Activated T-cell treated with anti-CD3 and anti-CD28 coated beads for 4 hours (primary cell): Measurements from ENCODE around the gene CDKL4.
"Not testable (repeated sequence)": the region's sequence is repeated elsewhere in the genome, so short reads cannot be mapped to it uniquely, and the experiment has no call there.

ENCODE experiments used
- DNase-seq: peaks from one replicate; pipeline ENCODE4 v3.0.0-alpha.2; 2020

CDKL4 gene

GRCh38 chr2:39176997-39177396, 66.8 kb downstream of the CDKL4 start:
- no peak for DNase-seq

GRCh38 chr2:39175026-39175812, 68.6 kb downstream of the CDKL4 start:
- DNase-seq: no peak

- no peak for DNase-seq
Observed at GRCh38 chr2:39174022-39174421, 69.7 kb downstream of the CDKL4 start.

DNA sequence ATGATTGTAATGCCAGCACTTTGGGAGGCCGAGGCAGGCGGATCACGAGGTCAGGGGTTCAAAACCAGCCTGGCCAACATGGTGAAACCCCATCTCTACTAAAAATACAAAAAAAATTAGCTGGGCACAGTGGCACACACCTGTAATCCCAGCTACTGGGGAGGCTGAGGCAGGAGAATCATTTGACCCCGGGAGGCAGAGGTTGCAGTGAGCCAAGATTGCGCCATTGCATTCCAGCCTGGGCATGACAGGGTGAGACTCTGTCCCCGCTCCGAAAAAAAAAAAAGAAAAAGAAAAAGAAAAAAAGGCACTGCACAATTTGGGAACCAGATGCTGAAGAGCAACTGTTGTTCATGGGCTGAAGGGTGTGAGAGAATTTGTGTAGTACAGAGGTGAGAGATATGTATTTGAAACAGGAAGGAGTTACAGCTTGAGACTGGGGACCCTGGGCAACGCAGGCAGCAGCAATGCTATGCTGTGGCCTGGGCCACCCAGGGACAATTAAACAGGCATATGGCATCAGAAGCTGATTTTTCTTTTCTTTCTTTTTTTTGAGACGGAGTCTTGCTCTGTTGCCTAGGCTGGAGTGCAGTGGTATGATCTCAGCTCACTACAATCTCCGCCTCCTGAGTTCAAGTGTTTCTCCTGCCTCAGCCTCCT, 71.6 kb downstream of the CDKL4 start:
- DNase-seq: not testable (repeated sequence)

DNA sequence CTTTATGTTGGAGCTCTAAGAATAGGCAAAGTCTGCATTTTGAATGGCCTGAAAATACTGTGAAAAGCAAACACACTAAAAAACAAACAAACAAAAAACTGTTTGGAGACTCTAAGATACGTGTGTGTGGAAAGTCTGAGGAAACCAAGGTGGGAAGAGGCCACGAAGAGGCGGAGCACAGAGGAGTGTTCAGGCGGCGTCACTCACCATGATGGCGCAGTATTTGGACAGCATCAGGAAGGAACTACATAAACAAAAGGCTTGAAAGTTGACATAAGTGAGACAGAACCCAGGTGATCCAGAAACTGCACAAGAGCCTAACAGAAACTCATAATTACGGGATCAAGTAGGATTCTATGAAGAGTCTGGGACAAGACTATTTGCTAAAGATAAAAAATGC, 72.1 kb downstream of the CDKL4 start:
- DNase-seq: no peak

GRCh38 chr2:39164089-39164488, 79.7 kb downstream of the CDKL4 start:
- no peak for DNase-seq

DNA sequence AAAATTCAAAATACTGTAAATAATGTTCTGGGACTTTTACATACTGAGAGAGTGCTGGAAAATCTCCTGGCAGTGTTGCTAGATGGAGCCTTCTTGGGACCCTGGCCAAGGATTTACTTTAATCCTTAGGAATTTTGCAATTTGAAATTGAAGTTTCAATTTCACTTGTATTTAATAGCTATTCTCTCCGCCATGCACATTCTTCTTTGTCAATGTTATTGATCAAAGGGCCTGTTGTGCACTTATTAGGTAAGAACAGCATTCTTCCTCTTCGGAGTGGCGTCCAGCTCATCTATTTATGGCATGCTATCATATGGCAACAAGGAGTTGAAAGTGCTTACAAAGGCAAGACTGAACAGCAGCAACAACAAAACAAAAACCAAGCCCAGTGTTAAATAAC, 82.8 kb downstream of the CDKL4 start:
- no peak for DNase-seq

DNA sequence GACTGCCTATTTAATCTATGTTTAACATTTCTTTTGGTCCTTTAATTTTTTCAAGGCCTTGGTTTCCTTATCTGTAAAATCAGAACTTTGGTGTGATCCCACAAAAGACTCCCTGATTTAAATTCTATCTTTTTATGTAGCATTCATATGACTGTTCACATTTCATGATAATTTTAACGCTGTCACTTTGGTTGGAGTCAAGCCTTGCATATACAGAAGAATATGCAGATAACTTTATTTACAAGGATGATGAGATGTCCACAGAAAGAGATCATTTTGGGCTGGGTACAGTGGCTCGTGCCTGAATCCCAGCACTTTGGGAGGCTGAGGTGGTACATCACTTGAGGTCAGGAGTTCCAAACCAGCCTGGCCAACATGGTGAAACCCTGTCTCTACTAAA, 84.5 kb downstream of the CDKL4 start:
- no peak for DNase-seq

DNA sequence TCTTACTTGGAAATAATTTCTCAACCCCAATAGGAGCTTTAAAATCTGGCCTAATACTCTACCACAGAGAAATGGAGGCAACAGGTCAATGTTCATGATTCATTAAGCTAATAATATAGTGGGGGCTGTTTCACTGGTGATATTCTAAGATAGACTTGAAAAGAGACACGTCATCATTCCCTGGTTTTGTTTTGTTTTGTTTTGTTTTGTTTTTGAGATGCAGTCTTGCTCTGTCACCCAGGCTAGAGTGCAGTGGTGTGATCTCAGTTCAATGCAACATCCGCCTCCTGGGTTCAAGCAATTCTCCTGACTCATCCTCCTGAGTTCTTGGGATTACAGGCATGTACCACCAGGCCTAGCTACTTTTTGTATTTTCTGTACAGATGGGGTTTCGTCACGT, 85.4 kb downstream of the CDKL4 start:
- no peak for DNase-seq

GRCh38 chr2:39156846-39157245, 86.9 kb downstream of the CDKL4 start:
- no peak for DNase-seq

DNA sequence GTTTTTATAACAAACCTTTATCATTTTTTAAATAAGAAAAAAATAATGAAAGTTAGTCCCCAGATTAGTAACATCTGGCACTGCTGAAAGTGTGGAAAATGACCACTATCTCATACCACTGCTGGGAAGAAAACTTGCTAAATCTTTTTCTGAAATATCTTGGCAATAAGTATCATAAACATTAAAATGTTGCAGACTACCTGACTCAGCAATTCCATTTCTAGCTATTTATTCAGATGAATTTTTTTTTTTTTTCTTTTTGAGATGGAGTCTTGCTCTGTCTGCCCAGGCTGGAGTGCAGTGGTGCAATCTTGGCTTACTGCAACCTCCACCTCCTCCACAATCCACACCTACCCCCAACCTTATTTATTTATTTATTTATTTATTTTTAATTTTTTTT, 87.7 kb downstream of the CDKL4 start:
- DNase-seq: no peak

DNA sequence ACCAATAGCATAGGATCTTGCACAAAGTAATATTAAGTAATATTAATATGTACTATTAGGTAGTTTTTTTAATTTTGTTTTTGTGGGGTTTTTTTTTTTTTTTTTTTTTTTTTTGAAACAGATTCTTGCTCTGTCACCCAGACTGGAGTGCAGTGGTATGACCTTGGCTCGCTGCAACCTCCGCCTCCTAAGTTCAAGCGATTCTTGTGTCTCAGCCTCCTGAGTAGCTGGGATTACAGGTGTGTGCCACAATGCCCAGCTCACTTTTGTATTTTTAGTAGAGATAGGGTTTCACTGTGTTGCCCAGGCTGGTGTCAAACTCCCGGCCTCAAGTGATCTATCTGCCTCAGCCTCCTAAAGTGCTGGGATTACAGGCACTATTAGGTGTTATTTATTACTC, 88.2 kb downstream of the CDKL4 start:
- DNase-seq: not testable (repeated sequence)

DNA sequence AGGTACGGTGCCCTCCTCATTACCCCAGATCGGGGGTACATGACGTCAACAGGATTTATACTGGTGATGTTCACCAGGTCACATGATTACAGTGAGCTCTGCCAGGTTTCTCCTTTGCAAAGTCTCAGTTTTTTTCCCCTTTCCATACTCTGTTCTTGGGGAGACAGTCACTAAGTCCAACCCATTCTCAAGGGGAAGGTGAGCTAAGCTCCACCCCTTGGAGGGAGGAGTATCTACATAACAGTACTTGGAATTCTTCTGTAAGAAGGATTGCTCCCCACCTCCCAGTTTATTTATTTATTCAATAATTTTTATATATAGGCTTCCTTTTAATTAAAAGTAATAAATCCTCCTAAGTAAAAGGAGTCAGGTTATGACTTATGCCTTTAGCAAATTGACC, 88.8 kb downstream of the CDKL4 start:
- no peak for DNase-seq

DNA sequence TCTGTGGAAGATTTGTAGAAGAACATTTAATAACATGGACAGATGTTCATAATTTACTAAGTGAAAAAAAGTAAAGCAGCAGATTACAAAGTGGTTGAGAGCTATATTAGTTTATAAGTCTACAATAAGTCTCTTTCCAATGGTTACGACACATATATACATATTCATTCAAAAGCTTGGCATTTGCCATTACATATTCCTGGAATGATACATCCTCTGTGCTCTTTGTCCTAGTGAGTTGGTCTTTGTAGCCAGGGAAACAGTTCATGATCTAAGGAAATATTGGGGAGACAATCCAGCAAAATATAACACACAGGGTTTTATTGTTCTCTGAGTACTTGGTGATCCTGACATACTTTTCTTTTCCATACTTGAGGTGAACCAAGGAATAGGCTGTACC, 90.5 kb downstream of the CDKL4 start:
- no peak for DNase-seq

DNA sequence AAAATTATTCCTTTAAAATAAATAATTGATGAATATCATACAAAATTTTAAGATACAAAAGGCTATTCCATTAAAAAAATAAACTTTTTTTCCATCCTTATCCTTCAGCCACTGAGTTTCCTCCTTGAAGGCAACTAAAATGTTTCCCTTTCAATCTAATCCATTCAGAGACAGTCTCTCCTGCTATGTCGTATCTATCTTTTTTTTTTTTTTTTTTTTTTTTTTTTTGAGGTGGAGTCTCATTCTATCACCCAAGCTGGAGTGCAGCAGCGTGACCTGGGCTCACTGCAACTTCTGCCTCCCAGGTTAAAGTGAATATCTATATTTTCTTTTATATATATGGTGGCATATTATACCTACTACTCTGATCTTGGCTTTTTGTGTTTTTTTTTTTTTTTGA, 91.3 kb downstream of the CDKL4 start:
- no peak for DNase-seq

GRCh38 chr2:39150890-39151497, 92.8 kb downstream of the CDKL4 start:
- no peak for DNase-seq

- DNase-seq: no peak
Observed at GRCh38 chr2:39150102-39150562, 93.6 kb downstream of the CDKL4 start.

DNA sequence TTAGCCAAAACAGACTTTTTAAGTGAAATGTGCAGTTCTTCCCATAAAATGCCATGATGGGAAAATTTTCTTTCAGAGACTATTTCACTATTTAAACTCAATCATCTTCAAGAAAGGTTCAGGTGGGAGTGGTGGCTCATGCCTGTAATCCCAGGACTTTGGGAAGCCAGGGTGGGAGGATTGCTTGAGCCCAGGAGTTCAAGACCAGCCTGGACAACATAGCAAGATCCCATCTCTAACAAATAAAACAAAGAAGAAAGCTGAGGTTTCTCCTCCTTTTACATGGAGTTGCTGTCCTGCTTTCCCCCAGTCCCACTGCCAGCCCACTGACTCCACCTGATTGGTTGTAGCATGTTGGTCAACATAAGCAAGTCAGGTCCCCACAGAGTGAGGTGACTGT, 97.1 kb downstream of the CDKL4 start:
- DNase-seq: no peak

DNA sequence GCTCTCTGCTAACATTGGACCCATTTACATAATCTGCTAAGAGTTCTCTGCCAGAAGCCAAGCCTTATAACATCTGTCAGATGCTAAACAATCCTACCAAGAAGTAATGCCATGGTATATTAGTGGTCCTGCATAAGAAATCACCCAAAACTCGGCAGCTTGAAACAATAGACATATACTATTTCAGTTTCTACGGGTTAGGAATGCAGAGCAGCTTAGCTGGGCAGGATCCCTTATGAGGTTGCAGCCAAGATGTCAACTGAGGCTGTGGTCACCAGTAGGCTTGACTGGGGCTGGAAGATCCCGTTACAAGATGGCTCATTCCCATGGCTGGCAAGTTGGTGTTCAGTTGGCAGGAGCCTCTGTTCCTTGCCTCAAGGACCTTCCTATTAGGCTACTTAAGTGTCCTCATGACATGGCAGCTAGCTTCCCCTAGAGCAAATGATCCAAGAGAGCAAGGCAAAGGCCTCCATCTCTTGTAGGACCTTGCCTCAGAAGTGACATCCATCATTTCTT, 97.8 kb downstream of the CDKL4 start:
- DNase-seq: no peak

- no peak for DNase-seq
Observed at GRCh38 chr2:39144416-39144815, 99.4 kb downstream of the CDKL4 start.

DNA sequence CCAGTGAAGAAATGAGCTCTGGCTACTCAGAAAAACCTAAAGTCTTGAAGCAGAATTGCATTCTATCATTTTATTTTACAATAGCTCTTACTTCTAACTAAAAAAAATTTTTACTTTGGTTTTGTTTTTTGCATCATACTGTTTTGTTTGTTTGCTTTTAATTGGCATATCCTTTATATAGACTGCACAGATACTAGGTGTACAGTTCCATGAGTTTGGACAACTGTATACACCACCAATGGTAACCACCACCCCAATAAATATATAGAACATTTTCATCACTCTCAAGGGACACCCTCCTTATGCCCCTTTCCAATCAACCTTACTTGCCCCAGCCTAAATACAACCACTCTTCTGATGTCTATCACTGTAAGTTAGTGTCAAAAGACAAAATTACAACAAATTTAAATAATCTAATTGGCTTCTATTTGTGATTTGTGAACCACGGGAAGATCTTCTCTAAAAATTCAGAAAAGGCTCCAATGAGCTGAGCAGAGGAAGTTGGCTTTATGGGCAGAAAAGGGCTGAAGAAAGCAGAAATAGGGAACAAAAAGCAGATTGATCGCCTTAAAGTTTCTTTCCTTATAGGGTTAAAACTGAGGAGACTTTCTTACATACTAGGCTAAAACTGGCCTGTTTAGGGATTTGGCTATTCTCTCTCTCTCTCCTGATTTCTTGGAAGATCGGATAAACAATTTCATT, 100.7 kb downstream of the CDKL4 start:
- DNase-seq: no peak

DNA sequence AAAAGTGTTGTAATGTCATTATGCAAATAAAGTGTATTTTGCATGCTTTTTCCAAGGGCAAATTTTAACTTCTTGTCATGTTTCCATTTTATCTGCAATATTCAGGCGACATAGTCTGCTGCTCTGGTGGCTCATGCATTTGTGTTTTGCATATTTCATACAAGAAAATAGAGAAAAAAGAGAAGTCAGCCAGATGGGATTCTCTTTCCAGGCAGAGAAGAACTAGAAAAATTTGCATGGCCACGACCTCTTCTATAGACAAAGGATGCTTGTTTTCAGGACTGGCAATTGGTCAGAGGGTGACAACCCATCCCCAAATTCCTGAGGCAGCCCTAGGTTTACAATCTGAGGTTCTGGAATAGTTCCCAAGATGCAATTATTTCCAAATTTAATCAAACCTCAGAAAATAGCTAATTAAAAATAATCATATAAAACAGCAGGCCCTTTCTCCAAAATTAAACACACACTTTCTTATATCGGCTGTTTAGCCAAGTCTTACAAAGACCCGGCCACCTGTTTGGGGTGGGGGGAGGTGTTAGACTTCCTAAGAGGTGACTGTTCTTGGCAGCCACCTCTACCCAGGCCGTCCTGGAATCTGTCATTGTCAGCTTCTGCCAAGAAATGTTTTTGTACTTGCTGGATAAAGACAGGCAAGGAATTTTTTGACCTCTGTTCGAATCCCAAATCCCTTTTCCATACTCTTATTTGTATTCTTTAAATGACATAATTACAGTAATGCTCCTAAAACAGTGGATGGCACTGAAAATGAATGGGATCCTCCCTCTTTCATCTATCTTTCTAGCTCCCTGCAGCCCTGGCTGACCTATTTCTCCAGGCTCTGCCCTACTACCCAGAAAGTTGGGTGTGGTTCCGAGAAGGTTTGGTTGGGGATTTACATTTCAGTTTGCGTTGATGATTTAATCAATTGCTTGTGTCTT, 102.2 kb downstream of the CDKL4 start:
- no peak for DNase-seq
